Stimulated activated naive CD8-positive, alpha-beta T cell treated with anti-CD3 and anti-CD28 coated beads, Interleukin-15, Interleukin-2, amounts not matched to agents 100 U/mL and 50 U/mL, for 24 hours (primary cell): ENCODE results near the gene CTU2.

Experiments used
- ATAC-seq: fragments of 150-1000 bp; cut with Tn5 transposase; one replicate; pipeline ENCODE4 v1.10.0; 2021
- DNase-seq: peaks from one replicate; pipeline ENCODE4 v3.0.0; 2021

Gene CTU2

DNA sequence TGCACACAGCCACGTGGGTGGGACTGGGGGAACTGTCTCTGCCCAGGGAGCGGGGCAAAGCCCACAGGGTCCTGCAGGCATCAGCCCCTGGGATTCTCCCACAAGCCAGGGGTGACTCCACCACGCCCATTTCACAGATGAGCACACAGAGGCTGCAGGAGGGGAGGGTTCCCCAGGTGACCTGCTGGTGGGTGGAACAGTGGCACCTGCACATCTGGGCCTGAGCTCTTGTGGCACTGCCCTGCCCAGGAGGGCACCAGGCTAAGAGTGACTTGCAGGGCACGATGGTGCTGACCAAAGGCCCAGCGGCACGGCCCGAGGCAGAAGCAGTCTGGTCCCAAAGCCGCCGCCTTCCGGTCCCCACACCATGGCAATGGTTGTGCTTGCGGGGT is 54.8 kb downstream of the CTU2 start:
- ATAC-seq (no peak), DNase-seq (no peak)

- no peak for DNase-seq
- ATAC-seq, result no peak
These were observed 55.5 kb downstream of the CTU2 start for GRCh38 chr16:88761830-88762229.

- no peak for DNase-seq
- ATAC-seq, result no peak
These were observed 56.1 kb downstream of the CTU2 start for GRCh38 chr16:88762258-88762870.

DNA sequence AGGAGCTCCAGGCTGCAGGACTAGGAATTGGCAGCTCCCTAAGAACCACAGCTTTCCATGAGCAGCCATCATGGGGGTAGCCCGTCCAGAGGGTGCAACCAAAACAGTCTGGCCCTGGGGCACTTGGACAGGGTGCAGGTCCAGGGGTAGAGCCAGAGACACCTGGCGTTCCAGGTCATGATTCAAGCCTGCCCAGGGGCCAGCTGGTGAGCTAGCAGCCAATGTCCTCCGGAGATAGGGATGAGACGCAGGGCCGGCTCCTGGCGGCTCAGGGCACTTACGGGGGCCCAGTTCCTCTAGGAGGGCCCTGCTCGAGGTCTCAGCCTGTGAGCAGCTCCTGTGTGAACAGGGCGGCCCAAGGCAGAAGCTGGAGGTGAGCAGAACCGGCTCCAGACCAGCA is 56.6 kb downstream of the CTU2 start:
- DNase-seq, result no peak
- ATAC-seq, result no peak

- ATAC-seq (no peak), DNase-seq (no peak)
These were observed 57.3 kb downstream of the CTU2 start for GRCh38 chr16:88763502-88764053.

GRCh38 chr16:88764080-88764479 is 57.8 kb downstream of the CTU2 start:
- ATAC-seq, result no peak

DNA sequence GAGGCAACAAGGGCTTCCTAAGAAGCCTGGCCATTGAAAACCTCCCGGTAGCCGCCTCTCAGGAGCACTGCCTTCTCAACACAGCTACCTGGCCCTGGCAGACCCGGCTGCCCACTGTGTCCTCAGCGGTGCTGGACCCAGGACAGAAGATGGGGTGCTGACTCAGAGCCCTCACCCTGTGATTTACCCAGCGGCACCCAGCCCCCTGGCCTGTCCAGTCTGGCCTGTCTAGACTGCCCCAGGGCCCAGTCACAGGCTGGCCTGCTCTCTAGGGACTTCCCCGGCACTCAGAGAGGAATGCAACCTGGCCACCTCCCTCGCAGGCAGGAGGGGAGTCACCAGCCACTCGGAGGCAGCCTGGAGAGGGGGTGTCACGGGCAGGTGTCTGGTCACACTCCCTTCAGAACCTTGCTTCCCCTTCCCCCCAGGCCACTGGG is 58.6 kb downstream of the CTU2 start:
- DNase-seq (no peak), ATAC-seq (no peak)

More at GRCh38 chr16:88764080-88764479, 57.8 kb downstream of the CTU2 start:
- DNase-seq, result no peak
